ENCODE results near the gene PLEKHB2. TPM values are rescaled to one million over a fixed set of nuclear protein-coding genes. Genes with fewer than 3 reads are reported as not detected.
A peak's percentile ranks its signal among the peaks of the same experiment; 100 is the strongest.

Gene PLEKHB2
- total RNA-seq, 1 experiment from 2014 or later, result 65.6 TPM

DNA sequence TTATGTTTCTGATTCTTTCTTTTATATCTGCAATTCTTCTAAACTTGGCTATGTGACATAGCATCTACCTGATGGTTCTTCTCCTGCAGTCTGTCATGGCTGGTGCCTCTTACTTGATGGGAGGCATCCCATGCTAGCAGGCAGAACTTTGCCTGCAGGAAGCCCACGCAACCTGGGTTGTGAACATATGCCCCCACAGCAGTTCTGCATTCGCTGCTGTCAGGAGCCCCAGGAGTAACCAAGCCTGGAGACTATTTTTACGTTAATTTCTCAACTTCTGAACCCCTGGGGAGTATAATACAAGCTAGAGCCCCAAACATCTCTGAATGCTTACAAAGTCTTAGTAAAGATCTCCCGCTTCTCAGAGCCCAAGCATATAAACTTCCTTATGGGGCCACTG is 23.9 kb upstream of the PLEKHB2 start:
- Mint-ChIP-seq H3K9me3 (no peaks in the 10 kb centered on the region), H3K4me1 (peaks cover 20% of the 10 kb centered on the region), H3K4me3 (no peak overlapping the region), H3K27me3 (ENCODE audit: low read depth) (no peaks in the 10 kb centered on the region), H3K27ac (0 out of 2 replicates have a peak overlapping the region, but pooled peaks have one; percentile 61), H3K36me3 (peaks cover 78% of the 10 kb centered on the region)
- ChIA-PET CTCF (no interaction called here), POLR2A (interaction anchor here (1.0 to 1.6 kb wide), 2 partner anchors 10 to 12 kb away, joined by 4 to 6 read pairs; partner anchors contain the start of gene FAM168B)
- TF ChIP-seq, protein P1, sequence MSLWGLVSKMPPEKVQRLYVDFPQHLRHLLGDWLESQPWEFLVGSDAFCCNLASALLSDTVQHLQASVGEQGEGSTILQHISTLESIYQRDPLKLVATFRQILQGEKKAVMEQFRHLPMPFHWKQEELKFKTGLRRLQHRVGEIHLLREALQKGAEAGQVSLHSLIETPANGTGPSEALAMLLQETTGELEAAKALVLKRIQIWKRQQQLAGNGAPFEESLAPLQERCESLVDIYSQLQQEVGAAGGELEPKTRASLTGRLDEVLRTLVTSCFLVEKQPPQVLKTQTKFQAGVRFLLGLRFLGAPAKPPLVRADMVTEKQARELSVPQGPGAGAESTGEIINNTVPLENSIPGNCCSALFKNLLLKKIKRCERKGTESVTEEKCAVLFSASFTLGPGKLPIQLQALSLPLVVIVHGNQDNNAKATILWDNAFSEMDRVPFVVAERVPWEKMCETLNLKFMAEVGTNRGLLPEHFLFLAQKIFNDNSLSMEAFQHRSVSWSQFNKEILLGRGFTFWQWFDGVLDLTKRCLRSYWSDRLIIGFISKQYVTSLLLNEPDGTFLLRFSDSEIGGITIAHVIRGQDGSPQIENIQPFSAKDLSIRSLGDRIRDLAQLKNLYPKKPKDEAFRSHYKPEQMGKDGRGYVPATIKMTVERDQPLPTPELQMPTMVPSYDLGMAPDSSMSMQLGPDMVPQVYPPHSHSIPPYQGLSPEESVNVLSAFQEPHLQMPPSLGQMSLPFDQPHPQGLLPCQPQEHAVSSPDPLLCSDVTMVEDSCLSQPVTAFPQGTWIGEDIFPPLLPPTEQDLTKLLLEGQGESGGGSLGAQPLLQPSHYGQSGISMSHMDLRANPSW (CRISPR knock-in tag; conservative IDR thresholded peaks at IDR 0.05; ENCODE audit: low read depth), result no peak
- TF ChIP-seq NR2C2 (CRISPR knock-in tag; IDR thresholded peaks at IDR 0.05), result no peak
- TF ChIP-seq SP1 (CRISPR knock-in tag; conservative IDR thresholded peaks at IDR 0.05), result no peak
- no peak for TF ChIP-seq CREM (CRISPR knock-in tag; IDR thresholded peaks at IDR 0.05)
- TF ChIP-seq RORB (CRISPR knock-in tag; IDR thresholded peaks at IDR 0.05), result no peak
- no peak for TF ChIP-seq ZNF219 (CRISPR knock-in tag; IDR thresholded peaks at IDR 0.05; ENCODE audit: borderline replicate concordance)
- no peak for TF ChIP-seq TEAD4 (CRISPR knock-in tag; IDR thresholded peaks at IDR 0.05)
- no peak for TF ChIP-seq MYBL2 (CRISPR knock-in tag; IDR thresholded peaks at IDR 0.05)
- TF ChIP-seq, protein P2, sequence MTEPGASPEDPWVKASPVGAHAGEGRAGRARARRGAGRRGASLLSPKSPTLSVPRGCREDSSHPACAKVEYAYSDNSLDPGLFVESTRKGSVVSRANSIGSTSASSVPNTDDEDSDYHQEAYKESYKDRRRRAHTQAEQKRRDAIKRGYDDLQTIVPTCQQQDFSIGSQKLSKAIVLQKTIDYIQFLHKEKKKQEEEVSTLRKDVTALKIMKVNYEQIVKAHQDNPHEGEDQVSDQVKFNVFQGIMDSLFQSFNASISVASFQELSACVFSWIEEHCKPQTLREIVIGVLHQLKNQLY (CRISPR knock-in tag; IDR thresholded peaks at IDR 0.05), result no peak
- TF ChIP-seq, protein P3, sequence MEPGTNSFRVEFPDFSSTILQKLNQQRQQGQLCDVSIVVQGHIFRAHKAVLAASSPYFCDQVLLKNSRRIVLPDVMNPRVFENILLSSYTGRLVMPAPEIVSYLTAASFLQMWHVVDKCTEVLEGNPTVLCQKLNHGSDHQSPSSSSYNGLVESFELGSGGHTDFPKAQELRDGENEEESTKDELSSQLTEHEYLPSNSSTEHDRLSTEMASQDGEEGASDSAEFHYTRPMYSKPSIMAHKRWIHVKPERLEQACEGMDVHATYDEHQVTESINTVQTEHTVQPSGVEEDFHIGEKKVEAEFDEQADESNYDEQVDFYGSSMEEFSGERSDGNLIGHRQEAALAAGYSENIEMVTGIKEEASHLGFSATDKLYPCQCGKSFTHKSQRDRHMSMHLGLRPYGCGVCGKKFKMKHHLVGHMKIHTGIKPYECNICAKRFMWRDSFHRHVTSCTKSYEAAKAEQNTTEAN (CRISPR knock-in tag; IDR thresholded peaks at IDR 0.05), result no peak
- ATAC-seq (no peak), DNase-seq (ENCODE audit: low spot score) (no peak)

DNA sequence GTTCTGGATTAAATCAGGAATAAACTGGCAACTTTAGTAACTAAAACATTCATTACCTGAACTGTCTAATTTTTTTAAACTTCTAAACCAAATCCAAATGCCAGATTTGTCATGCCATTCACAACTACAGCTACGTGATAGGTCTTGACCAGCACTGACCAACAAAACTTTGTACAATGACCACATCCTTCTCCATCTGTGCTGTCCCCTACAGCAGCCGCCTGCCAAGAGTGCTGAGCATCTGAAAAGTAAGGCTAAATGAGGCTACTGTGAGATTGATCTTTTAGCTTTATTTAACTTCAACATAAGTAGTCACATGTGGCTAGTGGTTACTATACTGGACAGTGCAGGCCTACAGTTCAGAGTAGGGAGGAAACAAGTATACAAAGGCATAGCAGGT is 19.5 kb upstream of the PLEKHB2 start:
- Mint-ChIP-seq H3K27ac (peak overlapping the region; percentile 66; the same call in 1 of the 2 replicates), H3K4me1 (peaks cover 12% of the 10 kb centered on the region), H3K4me3 (no peak overlapping the region), H3K27me3 (ENCODE audit: low read depth) (no peaks in the 10 kb centered on the region), H3K9me3 (no peaks in the 10 kb centered on the region), H3K36me3 (peaks cover 72% of the 10 kb centered on the region)
- ATAC-seq, result no peak
- CTCF ChIA-PET, result no interaction called here
- POLR2A ChIA-PET, result no interaction called here
- no peak for DNase-seq (ENCODE audit: low spot score)
- TF ChIP-seq NFE2L1 (CRISPR knock-in tag; IDR thresholded peaks at IDR 0.05) (no peak), ZNF396 (CRISPR knock-in tag; IDR thresholded peaks at IDR 0.05; ENCODE audit: borderline replicate concordance) (no peak), GABPB1 (CRISPR knock-in tag; IDR thresholded peaks at IDR 0.05) (no peak), RELA (CRISPR knock-in tag; IDR thresholded peaks at IDR 0.05; ENCODE audit: borderline replicate concordance) (no peak), ATF1 (CRISPR knock-in tag; IDR thresholded peaks at IDR 0.05) (no peak), FOXJ3 (CRISPR knock-in tag; IDR thresholded peaks at IDR 0.05; ENCODE audit: borderline replicate concordance) (no peak), FOXP1 (CRISPR knock-in tag; IDR thresholded peaks at IDR 0.05; ENCODE audit: borderline replicate concordance) (no peak), KAT7 (CRISPR knock-in tag; IDR thresholded peaks at IDR 0.05; ENCODE audit: borderline replicate concordance) (no peak), EMX1 (CRISPR knock-in tag; IDR thresholded peaks at IDR 0.05) (no peak), PRRX2 (CRISPR knock-in tag; IDR thresholded peaks at IDR 0.05) (no peak), SMAD3 (CRISPR knock-in tag; IDR thresholded peaks at IDR 0.05; ENCODE audit: borderline replicate concordance) (no peak)
- TF ChIP-seq, protein P4, sequence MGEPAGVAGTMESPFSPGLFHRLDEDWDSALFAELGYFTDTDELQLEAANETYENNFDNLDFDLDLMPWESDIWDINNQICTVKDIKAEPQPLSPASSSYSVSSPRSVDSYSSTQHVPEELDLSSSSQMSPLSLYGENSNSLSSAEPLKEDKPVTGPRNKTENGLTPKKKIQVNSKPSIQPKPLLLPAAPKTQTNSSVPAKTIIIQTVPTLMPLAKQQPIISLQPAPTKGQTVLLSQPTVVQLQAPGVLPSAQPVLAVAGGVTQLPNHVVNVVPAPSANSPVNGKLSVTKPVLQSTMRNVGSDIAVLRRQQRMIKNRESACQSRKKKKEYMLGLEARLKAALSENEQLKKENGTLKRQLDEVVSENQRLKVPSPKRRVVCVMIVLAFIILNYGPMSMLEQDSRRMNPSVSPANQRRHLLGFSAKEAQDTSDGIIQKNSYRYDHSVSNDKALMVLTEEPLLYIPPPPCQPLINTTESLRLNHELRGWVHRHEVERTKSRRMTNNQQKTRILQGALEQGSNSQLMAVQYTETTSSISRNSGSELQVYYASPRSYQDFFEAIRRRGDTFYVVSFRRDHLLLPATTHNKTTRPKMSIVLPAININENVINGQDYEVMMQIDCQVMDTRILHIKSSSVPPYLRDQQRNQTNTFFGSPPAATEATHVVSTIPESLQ (CRISPR knock-in tag; IDR thresholded peaks at IDR 0.05), result no peak
- TF ChIP-seq, protein P5, sequence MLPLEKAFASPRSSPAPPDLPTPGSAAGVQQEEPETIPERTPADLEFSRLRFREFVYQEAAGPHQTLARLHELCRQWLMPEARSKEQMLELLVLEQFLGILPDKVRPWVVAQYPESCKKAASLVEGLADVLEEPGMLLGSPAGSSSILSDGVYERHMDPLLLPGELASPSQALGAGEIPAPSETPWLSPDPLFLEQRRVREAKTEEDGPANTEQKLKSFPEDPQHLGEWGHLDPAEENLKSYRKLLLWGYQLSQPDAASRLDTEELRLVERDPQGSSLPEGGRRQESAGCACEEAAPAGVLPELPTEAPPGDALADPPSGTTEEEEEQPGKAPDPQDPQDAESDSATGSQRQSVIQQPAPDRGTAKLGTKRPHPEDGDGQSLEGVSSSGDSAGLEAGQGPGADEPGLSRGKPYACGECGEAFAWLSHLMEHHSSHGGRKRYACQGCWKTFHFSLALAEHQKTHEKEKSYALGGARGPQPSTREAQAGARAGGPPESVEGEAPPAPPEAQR (CRISPR knock-in tag; IDR thresholded peaks at IDR 0.05), result no peak
- TF ChIP-seq, protein P6, sequence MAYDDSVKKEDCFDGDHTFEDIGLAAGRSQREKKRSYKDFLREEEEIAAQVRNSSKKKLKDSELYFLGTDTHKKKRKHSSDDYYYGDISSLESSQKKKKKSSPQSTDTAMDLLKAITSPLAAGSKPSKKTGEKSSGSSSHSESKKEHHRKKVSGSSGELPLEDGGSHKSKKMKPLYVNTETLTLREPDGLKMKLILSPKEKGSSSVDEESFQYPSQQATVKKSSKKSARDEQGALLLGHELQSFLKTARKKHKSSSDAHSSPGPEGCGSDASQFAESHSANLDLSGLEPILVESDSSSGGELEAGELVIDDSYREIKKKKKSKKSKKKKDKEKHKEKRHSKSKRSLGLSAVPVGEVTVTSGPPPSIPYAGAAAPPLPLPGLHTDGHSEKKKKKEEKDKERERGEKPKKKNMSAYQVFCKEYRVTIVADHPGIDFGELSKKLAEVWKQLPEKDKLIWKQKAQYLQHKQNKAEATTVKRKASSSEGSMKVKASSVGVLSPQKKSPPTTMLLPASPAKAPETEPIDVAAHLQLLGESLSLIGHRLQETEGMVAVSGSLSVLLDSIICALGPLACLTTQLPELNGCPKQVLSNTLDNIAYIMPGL (CRISPR knock-in tag; IDR thresholded peaks at IDR 0.05), result no peak
